Fibroblast of villous mesenchyme (primary cell): ENCODE data around the gene NALCN. TPM values are rescaled to one million over a fixed set of nuclear protein-coding genes. Genes with fewer than 3 reads are reported as not detected.

Source experiments
- DNase-seq: peaks from one replicate; pipeline ENCODE4 v3.0.0-alpha.2; 2010; ENCODE audit warnings: low read depth
- H3K4me3 ChIP-seq: 2 replicates; pipeline ENCODE4 v1.5.1; 2011; ENCODE audit warnings: low read depth, mild to moderate bottlenecking, low read length
- CTCF ChIP-seq: IDR thresholded peaks from 2 replicates; pipeline ENCODE4 v1.5.1; 2012; ENCODE audit warnings: low read depth, mild to moderate bottlenecking, low read length; ENCODE audit not compliant: insufficient read depth
- total RNA-seq: library from RNA; depleted of rRNA; stranded (reverse); fragments of >200 nt; gene quantifications from 2 replicates; pipeline ENCODE4 v1.2.3, GENCODE V29; 2012

NALCN gene
- total RNA-seq, 1 donor = 1.7 TPM

- no peak for TF ChIP-seq CTCF
- no peak for DNase-seq
- no peak overlapping the region for H3K4me3 ChIP-seq
Measured at GRCh38 chr13:101090287-101090686, 326.0 kb downstream of the NALCN start.

GRCh38 chr13:101085551-101085950 is 330.8 kb downstream of the NALCN start:
- no peak for DNase-seq
- TF ChIP-seq CTCF = no peak
- H3K4me3 ChIP-seq = no peak overlapping the region

- no peak for TF ChIP-seq CTCF
- no peak for DNase-seq
- H3K4me3 ChIP-seq = no peak overlapping the region
Measured at GRCh38 chr13:101082441-101082840, 333.9 kb downstream of the NALCN start.

GRCh38 chr13:101080616-101081015 is 335.7 kb downstream of the NALCN start:
- DNase-seq = no peak
- no peak for TF ChIP-seq CTCF
- H3K4me3 ChIP-seq = no peak overlapping the region

- DNase-seq = peak; percentile 39
Measured at GRCh38 chr13:101065329-101065728, 351.0 kb downstream of the NALCN start.

GRCh38 chr13:101059793-101060192 is 356.5 kb downstream of the NALCN start:
- TF ChIP-seq CTCF = no peak

More at GRCh38 chr13:101065329-101065728, 351.0 kb downstream of the NALCN start:
- TF ChIP-seq CTCF = no peak
- H3K4me3 ChIP-seq = no peak overlapping the region

GRCh38 chr13:101058841-101059240 is 357.5 kb downstream of the NALCN start:
- TF ChIP-seq CTCF = no peak
- H3K4me3 ChIP-seq = no peak overlapping the region
- no peak for DNase-seq

More at GRCh38 chr13:101059793-101060192, 356.5 kb downstream of the NALCN start:
- no peak for DNase-seq
- no peak overlapping the region for H3K4me3 ChIP-seq
